ENCODE results near the gene INO80C.

Gene INO80C

GRCh38 chr18:35479911-35480586 is 17.7 kb downstream of the INO80C start:
- Histone ChIP-seq H3K9me2 (ENCODE audit: low read depth, low read length) (no peaks in the 10 kb centered on the region), H3K27me3 (ENCODE audit: insufficient read depth, low read length) (no peaks in the 10 kb centered on the region), H3K36me3 (ENCODE audit: insufficient read depth, low read length) (no peaks in the 10 kb centered on the region), H3K9ac (ENCODE audit: low read length) (no peak overlapping the region), H3K79me2 (ENCODE audit: insufficient read depth, low read length) (no peaks in the 10 kb centered on the region), H3K27ac (ENCODE audit: low read depth, low read length, poor library complexity, severe bottlenecking) (no peak overlapping the region), H3K9me3 (ENCODE audit: low read length) (no peaks in the 10 kb centered on the region), H4K20me1 (ENCODE audit: insufficient read depth, low read length) (no peaks in the 10 kb centered on the region), H3K4me3 (ENCODE audit: low read depth, low read length, poor library complexity, severe bottlenecking) (no peak overlapping the region), H3K4me1 (ENCODE audit: insufficient read depth, low read length, severe bottlenecking) (no peaks in the 10 kb centered on the region), H3K4me2 (ENCODE audit: low read length) (no peak overlapping the region), H2AFZ (ENCODE audit: low read length) (no peak overlapping the region), H3F3A (ENCODE audit: insufficient read depth, low read length) (no peaks in the 10 kb centered on the region)
- TF ChIP-seq EZH2 (IDR thresholded peaks at IDR 0.05; ENCODE audit: borderline replicate concordance, low read length), result no peak
- TF ChIP-seq, protein P1, sequence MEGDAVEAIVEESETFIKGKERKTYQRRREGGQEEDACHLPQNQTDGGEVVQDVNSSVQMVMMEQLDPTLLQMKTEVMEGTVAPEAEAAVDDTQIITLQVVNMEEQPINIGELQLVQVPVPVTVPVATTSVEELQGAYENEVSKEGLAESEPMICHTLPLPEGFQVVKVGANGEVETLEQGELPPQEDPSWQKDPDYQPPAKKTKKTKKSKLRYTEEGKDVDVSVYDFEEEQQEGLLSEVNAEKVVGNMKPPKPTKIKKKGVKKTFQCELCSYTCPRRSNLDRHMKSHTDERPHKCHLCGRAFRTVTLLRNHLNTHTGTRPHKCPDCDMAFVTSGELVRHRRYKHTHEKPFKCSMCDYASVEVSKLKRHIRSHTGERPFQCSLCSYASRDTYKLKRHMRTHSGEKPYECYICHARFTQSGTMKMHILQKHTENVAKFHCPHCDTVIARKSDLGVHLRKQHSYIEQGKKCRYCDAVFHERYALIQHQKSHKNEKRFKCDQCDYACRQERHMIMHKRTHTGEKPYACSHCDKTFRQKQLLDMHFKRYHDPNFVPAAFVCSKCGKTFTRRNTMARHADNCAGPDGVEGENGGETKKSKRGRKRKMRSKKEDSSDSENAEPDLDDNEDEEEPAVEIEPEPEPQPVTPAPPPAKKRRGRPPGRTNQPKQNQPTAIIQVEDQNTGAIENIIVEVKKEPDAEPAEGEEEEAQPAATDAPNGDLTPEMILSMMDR (IDR thresholded peaks at IDR 0.05; ENCODE audit: low read length), result no peak

DNA sequence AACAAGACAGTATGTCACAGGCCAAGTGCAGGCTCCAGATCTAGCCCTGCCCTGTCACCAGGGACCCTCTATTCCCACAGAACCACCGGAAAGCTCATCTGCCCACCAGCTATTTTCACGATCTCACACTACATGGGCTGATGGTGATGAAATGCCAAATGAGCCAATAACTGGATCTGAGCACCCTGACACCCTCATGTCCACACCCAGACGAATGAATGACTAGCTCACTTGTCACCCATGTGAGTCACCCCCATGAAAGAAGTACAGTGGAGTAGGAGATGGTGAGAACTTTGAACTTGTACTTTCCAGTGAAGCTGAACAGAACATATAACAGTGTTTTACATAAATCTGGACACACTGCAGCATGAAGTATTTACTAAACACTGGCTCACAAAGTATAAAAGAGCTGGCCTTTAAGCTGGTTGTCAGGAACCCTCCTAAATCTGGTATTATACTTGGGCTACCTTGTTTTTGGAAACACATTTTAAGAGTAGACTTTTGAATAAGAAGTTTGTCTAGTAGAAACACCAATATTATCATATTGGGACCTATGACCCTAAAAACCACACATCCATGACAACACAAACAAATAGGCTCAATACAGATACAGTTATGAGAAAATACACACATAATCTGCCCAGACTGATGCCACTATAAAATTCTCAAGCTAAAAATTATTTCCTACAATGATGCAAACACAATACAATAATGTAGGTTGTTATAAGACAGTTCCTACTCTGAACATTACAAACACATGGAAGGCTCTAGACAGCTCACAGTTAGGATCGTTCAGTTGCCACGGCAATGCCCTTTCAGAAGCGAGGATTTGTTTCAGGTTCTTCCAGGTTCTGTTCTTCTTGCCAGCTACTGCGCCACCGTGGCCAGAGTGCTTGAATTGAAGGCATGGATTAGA is 19.0 kb downstream of the INO80C start:
- Histone ChIP-seq H4K20me1 (ENCODE audit: insufficient read depth, low read length) (no peaks in the 10 kb centered on the region), H3K9ac (ENCODE audit: low read length) (no peak overlapping the region), H3K9me2 (ENCODE audit: low read depth, low read length) (no peaks in the 10 kb centered on the region), H3K79me2 (ENCODE audit: insufficient read depth, low read length) (no peaks in the 10 kb centered on the region), H3K27me3 (ENCODE audit: insufficient read depth, low read length) (no peaks in the 10 kb centered on the region), H3K4me3 (ENCODE audit: low read depth, low read length, poor library complexity, severe bottlenecking) (no peak overlapping the region), H3K36me3 (ENCODE audit: insufficient read depth, low read length) (no peaks in the 10 kb centered on the region), H3K4me2 (ENCODE audit: low read length) (no peak overlapping the region), H3F3A (ENCODE audit: insufficient read depth, low read length) (no peaks in the 10 kb centered on the region), H3K27ac (ENCODE audit: low read depth, low read length, poor library complexity, severe bottlenecking) (no peak overlapping the region), H3K9me3 (ENCODE audit: low read length) (no peaks in the 10 kb centered on the region), H3K4me1 (ENCODE audit: insufficient read depth, low read length, severe bottlenecking) (no peaks in the 10 kb centered on the region), H2AFZ (ENCODE audit: low read length) (no peak overlapping the region)
- TF ChIP-seq, protein P1 (IDR thresholded peaks at IDR 0.05; ENCODE audit: low read length), result no peak
- no peak for TF ChIP-seq EZH2 (IDR thresholded peaks at IDR 0.05; ENCODE audit: borderline replicate concordance, low read length)

GRCh38 chr18:35477974-35478373 is 19.8 kb downstream of the INO80C start:
- no peak for TF ChIP-seq EZH2 (IDR thresholded peaks at IDR 0.05; ENCODE audit: borderline replicate concordance, low read length)
- TF ChIP-seq, protein P1 (IDR thresholded peaks at IDR 0.05; ENCODE audit: low read length), result no peak
- Histone ChIP-seq H3F3A (ENCODE audit: insufficient read depth, low read length) (no peaks in the 10 kb centered on the region), H2AFZ (ENCODE audit: low read length) (no peak overlapping the region), H3K4me3 (ENCODE audit: low read depth, low read length, poor library complexity, severe bottlenecking) (no peak overlapping the region), H3K36me3 (ENCODE audit: insufficient read depth, low read length) (no peaks in the 10 kb centered on the region), H3K4me1 (ENCODE audit: insufficient read depth, low read length, severe bottlenecking) (no peaks in the 10 kb centered on the region), H3K4me2 (ENCODE audit: low read length) (no peak overlapping the region), H4K20me1 (ENCODE audit: insufficient read depth, low read length) (no peaks in the 10 kb centered on the region), H3K9me2 (ENCODE audit: low read depth, low read length) (no peaks in the 10 kb centered on the region), H3K27ac (ENCODE audit: low read depth, low read length, poor library complexity, severe bottlenecking) (no peak overlapping the region), H3K9ac (ENCODE audit: low read length) (no peak overlapping the region), H3K79me2 (ENCODE audit: insufficient read depth, low read length) (no peaks in the 10 kb centered on the region), H3K9me3 (ENCODE audit: low read length) (no peaks in the 10 kb centered on the region), H3K27me3 (ENCODE audit: insufficient read depth, low read length) (no peaks in the 10 kb centered on the region)
